Hepatic stellate cell (primary cell): ENCODE measurements around the gene FN3K.
"Not testable (repeated sequence)": the region's sequence is repeated elsewhere in the genome, so short reads cannot be mapped to it uniquely, and the experiment has no call there.

Experiments used
- DNase-seq: peaks from one replicate; pipeline ENCODE4 v3.0.0; 2011; ENCODE audit warnings: low spot score

FN3K gene

GRCh38 chr17:82775001-82775823, 39.8 kb downstream of the FN3K start:
- DNase-seq: peak; percentile 80

- DNase-seq: no peak
These were observed 41.0 kb downstream of the FN3K start for GRCh38 chr17:82776454-82776853.

- DNase-seq: not testable (repeated sequence)
These were observed 42.5 kb downstream of the FN3K start for GRCh38 chr17:82777778-82778375.

DNA sequence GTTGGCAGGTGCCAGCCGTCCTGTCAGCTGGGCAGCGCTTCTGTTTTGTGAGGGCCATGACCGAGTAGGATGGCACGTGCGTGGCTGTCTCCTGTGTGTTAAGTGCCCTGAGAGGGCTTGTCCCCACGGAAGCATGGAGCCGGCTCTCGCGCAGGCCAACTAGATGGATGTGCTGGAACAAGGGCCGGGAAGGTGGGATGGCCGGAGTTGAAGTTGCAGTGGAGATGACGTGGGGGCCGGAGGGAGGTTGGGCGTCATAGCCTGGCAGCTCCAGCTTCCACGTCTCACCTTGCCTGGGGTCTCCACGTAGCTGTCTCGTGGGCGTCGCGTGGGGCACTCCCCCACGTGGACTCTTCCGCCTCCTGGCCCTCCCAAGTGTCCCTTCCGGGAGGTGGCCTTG, 44.1 kb downstream of the FN3K start:
- DNase-seq: no peak

DNA sequence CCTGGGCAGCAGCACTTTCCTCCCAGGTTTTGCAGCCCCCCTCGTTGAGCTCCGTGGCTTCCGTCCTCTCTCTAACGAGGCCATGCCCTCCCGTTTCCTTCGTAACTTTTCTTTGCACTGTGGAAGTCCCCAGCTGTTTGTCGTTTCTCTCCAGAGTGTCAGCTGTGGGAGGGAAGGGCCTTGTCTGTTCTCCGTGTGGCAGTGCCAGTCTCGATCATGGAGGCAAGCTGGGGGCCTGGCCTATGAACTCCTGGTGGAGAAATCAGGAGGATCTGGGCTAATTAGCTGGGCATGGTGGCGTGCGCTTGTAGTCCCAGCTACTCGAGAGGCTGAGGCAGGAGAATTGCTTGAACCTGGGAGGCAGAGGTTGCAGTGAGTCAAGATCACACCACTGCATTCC, 44.8 kb downstream of the FN3K start:
- DNase-seq: no peak

- DNase-seq: no peak
These were observed 45.8 kb downstream of the FN3K start for GRCh38 chr17:82780971-82781893.

DNA sequence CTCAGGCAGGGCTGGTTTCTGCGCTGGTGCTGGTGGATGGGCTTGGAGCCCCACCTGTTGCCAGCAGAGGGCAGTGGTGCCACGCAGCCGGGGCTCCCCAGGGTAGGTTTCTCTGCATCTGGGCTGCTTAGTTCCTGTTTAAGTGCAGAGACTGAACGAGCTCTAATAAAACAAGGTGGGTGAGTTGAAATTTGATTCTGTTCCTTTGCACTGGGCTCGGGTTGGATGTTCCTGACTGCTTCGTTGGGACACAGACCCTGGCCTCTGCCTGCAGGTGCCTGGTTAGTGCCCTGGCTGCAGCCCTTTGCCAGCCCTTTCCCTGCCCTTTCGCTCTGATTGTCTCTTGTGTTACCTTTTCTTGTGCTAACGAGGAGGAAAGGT, 46.5 kb downstream of the FN3K start:
- peak; percentile 97 for DNase-seq

DNA sequence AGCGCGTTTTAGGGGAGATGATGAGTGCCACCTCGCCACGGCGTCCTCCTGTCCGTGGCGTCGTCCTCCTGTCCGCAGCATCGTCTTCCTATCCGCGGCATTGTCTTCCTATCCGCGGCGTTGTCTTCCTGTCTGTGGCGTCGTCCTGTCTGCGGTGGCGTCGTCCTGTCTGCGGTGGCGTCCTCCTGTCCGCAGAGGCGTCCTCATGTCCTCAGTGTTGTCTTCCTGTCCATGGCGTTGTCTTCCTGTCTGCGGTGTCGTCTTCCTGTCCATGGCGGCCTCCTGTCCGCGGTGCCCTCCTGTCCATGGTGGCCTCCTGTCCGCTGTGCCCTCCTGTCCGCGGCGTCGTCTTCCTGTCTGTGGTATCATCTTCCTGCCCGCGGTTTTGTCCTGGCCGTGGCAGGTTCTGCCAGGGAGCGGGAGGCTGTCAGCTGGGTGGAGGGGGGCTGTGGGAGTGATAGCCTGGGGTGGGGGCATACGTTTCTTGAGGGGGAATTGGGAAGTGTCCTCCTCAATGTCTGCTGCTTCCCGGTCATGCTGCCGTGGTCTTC, 47.3 kb downstream of the FN3K start:
- DNase-seq: no peak

GRCh38 chr17:82783498-82783897, 48.1 kb downstream of the FN3K start:
- no peak for DNase-seq

GRCh38 chr17:82785581-82785980, 50.2 kb downstream of the FN3K start:
- DNase-seq: not testable (repeated sequence)

GRCh38 chr17:82786427-82786826, 51.0 kb downstream of the FN3K start:
- DNase-seq: no peak

DNA sequence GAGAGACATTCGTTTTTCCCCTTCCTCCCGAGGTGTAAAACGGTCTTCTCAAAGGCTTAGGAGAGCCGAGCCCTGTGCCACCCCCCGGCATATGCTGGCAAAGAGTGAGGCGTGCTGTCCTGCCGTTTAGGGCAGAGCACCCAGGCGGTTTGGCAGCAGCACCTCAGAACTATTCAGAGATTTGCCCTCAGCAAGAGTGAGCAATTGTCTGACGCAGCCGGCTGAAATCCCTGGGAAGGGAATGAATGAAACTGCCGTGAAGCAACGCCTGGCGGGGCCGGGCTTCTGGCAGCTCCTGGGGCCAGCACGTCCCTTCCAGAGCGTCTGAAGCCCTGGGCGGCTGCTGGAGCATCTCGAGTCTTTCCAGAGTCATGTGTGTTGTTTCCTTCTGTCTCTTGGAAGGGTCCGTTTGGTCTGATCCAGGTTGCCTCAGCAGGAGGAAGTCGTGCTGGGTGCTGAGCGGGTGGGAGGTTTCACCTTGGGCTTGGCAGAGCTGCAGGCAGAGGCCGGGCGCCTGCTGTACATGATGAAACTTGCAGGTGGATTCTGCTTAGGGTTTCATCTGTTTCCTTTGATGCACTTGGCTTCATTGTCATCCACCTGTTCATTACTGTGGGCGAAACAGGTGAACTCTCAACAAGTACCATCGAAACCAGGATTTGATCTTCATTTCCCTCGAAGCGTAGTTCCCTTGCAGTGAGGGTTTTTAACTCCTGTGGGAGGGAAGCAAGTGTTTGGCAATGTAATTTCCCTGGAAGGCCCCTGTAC, 51.9 kb downstream of the FN3K start:
- no peak for DNase-seq

- DNase-seq: no peak
These were observed 53.0 kb downstream of the FN3K start for GRCh38 chr17:82788206-82789001.

- DNase-seq: no peak
These were observed 53.7 kb downstream of the FN3K start for GRCh38 chr17:82789051-82789592.

GRCh38 chr17:82789806-82790205, 54.4 kb downstream of the FN3K start:
- no peak for DNase-seq

DNA sequence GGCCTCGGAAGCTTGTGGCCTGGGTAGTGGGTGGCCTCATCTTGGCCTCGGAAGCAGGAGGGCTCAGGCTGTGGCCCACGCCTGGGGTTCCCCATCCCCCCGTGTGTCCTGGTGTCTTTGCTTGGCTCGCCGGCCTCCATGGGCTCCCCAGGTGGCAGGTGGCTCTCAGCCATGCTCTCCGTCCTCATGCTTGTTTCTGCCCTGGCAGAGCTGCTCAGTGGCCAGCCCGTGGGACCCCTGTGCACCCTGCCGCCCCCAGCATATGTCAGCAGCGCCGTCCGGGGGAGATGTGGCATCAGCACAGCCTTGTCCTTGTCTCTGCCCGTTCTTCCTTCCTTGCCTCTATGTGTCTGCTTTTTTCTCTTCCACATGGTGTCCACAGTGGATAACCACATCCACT, 55.0 kb downstream of the FN3K start:
- DNase-seq: no peak

- peak; percentile 70 for DNase-seq
These were observed 56.1 kb downstream of the FN3K start for GRCh38 chr17:82791532-82791931.

DNA sequence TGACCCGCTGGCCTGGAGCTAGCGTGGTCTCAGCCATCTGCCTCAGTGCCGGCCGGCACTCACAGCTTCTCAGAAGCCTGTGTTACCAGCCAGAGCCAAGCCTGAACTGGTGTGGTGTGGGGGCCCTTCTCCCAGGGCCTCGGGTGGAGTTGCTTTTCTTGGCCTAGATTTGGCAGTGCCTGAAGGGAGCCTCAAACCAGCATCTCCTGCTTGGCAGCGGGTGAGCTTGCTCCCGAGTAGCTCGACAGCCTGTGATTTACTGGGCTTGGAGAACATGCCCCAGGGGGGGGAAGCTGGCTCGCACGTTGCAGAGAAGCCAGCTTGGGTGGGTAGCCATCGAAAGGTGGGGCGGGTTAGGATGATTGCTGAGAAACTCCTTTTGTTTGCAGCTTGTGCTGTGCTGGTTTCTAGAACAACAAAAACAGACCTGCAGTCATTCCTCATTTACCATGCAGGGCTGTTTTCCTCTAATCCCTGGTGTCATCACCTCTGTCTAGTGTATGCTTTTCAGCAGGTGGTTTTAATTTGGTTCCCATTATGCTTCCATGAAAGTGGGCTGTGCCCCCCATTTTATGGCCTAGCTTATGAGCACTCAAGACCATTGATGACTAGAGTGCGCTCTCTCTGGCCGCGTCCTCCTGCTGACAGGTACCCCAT, 58.7 kb downstream of the FN3K start:
- no peak for DNase-seq

GRCh38 chr17:82794781-82795482, 59.5 kb downstream of the FN3K start:
- no peak for DNase-seq
